Ovary (tissue), 9 donors: ENCODE results near the gene TBC1D22B. TPM values are rescaled to one million over a fixed set of nuclear protein-coding genes. Genes with fewer than 3 reads are reported as not detected.

Experiments
- DNase-seq, 5 donors: peaks; one replicate each; pipeline ENCODE4 v3.0.0-alpha.2; 2019 to 2020
- H3K27ac ChIP-seq, 2 donors: fragments of 200-600 bp; one replicate each; pipeline versions ENCODE4 v1.5.1 to v1.8.0; 2019 to 2022
- H3K27me3 ChIP-seq: fragments of 200-600 bp; one replicate; pipeline ENCODE4 v1.8.0; 2022
- H3K36me3 ChIP-seq: fragments of 200-600 bp; sonication (generic); one replicate; pipeline ENCODE4 v1.5.1; 2019
- H3K4me1 ChIP-seq: one replicate; pipeline ENCODE4 v1.8.1; 2013; ENCODE audit warnings: mild to moderate bottlenecking, moderate library complexity; ENCODE audit not compliant: insufficient read depth
- H3K4me3 ChIP-seq: fragments of 200-600 bp; sonication (generic); one replicate; pipeline ENCODE4 v1.5.1; 2017
- H3K9me3 ChIP-seq, 2 donors: fragments of 200-600 bp in 1 of 2; sonication (generic) in 1 of 2; one replicate each; pipeline versions ENCODE4 v1.5.1 to v1.8.1; 2013 to 2019; ENCODE audit warnings: mild to moderate bottlenecking in 1 of 2, moderate library complexity in 1 of 2
- EP300 ChIP-seq: sonication (generic); formaldehyde crosslinking; IDR thresholded peaks from one replicate; pipeline ENCODE4 v1.6.1; 2017; ENCODE audit warnings: antibody characterized with exemption
- POLR2A ChIP-seq: fragments of 450-650 bp; IDR thresholded peaks from one replicate; pipeline ENCODE4 v1.6.1; 2017; ENCODE audit warnings: antibody characterized with exemption, mild to moderate bottlenecking, moderate library complexity
- WGBS, 3 donors: extraction: QIAGEN DNeasy Blood & Tissue Kit in 1 of 3; methylation state at CpG; one replicate each; pipeline versions ENCODE4 v1.1.5 to v1.1.7; 2013 to 2017; 5-methylcytosine and 5-hydroxymethylcytosine counted together
- intact Hi-C, 4 donors: fragments of 100-400 bp; cut with DNase I; formaldehyde crosslinking; loops; one replicate each; pipeline versions ENCODE4 v1.11.0 to v1.15.1; 2022 to 2023
- polyA plus RNA-seq, 2 donors: library from polyadenylated mRNA; stranded (reverse); fragments of 200-250 nt in 1 of 2; fragments of 350-450 nt in 1 of 2; fragmentation: Illumina TruSeq in 1 of 2; extraction: RNeasy Lipid Tissue Mini Kit (QIAGEN cat#74804) in 1 of 2; gene quantifications; one replicate each; pipeline ENCODE4 v1.2.3, GENCODE V29; 2013 to 2014
- total RNA-seq, 7 donors: library from RNA; depleted of rRNA in 2 of 7; stranded (reverse); fragments of >200 nt in 2 of 7; fragmentation: NEBNext Ultra II Directional in 3 of 7; extraction: Animal tissue kit (Norgen Biotek cat#: 25700) in 3 of 7; gene quantifications; one replicate each; pipeline versions ENCODE4 v1.1.0 to v1.2.4, GENCODE V29; 2016 to 2023
- TF ChIP-seq, protein P1 (sequence below), 3 donors: fragments of 450-650 bp in 2 of 3; fragments of 200-600 bp in 1 of 3; IDR thresholded peaks; one replicate each; pipeline versions ENCODE4 v1.5.1 to v1.8.0; 2016 to 2022; ENCODE audit warnings: antibody characterized with exemption in 3 of 3, mild to moderate bottlenecking in 1 of 3
- donor health status: DM: no; HTN: no; CAD: no; lungs with moderate emphysema.
- donor health status: DM: no; HTN: no; CAD: no.
- donor health status: Bipolar disorder and iron deficiency.
- donor health status: DM: yes; HTN: yes; CAD: no.
- donor health status: DM: no; HTN: no; CAD: no.
- donor health status: DM: yes; HTN: yes; CAD: no.

TBC1D22B gene
- total and polyA plus RNA-seq, 9 donors, result 7.4 to 17.7 (median 12.8) TPM

DNA sequence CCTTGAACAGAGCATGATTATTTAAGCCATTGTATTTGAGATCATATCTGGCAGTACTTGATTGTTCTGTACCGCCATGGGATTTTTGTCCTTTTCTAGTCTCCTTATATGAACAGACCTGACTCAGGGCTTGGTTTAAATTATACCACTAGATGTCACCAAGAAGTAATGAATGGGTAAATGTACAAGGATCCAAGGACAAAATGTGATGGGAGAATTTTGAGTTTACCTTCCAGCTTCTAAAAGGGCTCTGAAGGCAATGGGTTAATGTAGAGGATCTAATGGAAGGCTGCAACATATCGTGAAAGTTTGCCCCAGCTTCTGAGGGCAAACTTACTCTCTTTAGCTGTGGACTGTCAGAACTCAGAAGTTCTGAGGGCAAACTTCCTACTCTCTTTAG, 108.2 kb downstream of the TBC1D22B start:
- Histone ChIP-seq H3K36me3 (no peaks in the 10 kb centered on the region), H3K9me3 (no peaks in the 10 kb centered on the region), H3K4me1 (no peaks in the 10 kb centered on the region), H3K27me3 (no peaks in the 10 kb centered on the region), H3K4me3 (no peak overlapping the region), H3K27ac (no peak overlapping the region)
- intact Hi-C loops, result loop anchor here in 2 of 4 donors (10.0 kb wide), 1 partner anchor 329 kb away; the partner anchor contains the start of gene MDGA1 (in 2 of the 2)
- no peak for DNase-seq
- WGBS, 3 donors, result 25 to 37% (median 36%) methylated on average over 2 of the region's 2 CpGs
- TF ChIP-seq POLR2A (no peak), EP300 (no peak)
- TF ChIP-seq, protein P1, sequence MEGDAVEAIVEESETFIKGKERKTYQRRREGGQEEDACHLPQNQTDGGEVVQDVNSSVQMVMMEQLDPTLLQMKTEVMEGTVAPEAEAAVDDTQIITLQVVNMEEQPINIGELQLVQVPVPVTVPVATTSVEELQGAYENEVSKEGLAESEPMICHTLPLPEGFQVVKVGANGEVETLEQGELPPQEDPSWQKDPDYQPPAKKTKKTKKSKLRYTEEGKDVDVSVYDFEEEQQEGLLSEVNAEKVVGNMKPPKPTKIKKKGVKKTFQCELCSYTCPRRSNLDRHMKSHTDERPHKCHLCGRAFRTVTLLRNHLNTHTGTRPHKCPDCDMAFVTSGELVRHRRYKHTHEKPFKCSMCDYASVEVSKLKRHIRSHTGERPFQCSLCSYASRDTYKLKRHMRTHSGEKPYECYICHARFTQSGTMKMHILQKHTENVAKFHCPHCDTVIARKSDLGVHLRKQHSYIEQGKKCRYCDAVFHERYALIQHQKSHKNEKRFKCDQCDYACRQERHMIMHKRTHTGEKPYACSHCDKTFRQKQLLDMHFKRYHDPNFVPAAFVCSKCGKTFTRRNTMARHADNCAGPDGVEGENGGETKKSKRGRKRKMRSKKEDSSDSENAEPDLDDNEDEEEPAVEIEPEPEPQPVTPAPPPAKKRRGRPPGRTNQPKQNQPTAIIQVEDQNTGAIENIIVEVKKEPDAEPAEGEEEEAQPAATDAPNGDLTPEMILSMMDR (IDR thresholded peaks at IDR 0.05), result peak in 1 of 3 donors; percentile 11

GRCh38 chr6:37366910-37367309, 109.3 kb downstream of the TBC1D22B start:
- Histone ChIP-seq H3K4me3 (no peak overlapping the region), H3K36me3 (no peaks in the 10 kb centered on the region), H3K27ac (no peak overlapping the region), H3K27me3 (no peaks in the 10 kb centered on the region), H3K4me1 (no peaks in the 10 kb centered on the region), H3K9me3 (no peaks in the 10 kb centered on the region)
- WGBS, 3 donors, result 91 to 97% (median 93%) methylated on average over 3 of the region's 3 CpGs
- intact Hi-C loops, result loop anchor here in 2 of 4 donors (10.0 kb wide), 1 partner anchor 328 kb away; the partner anchor contains the start of gene MDGA1 (in 2 of the 2)
- no peak for DNase-seq
- TF ChIP-seq POLR2A (no peak), EP300 (no peak)
- TF ChIP-seq, protein P1 (IDR thresholded peaks at IDR 0.05), result no peak

- 81 to 100% (median 91%) methylated on average over 1 of the region's 1 CpG for WGBS, 3 donors
- DNase-seq, result no peak
- Histone ChIP-seq H3K27ac (no peak overlapping the region), H3K4me1 (no peaks in the 10 kb centered on the region), H3K4me3 (no peak overlapping the region), H3K9me3 (no peaks in the 10 kb centered on the region), H3K36me3 (no peaks in the 10 kb centered on the region), H3K27me3 (no peaks in the 10 kb centered on the region)
- TF ChIP-seq EP300 (no peak), POLR2A (no peak)
- TF ChIP-seq, protein P1 (IDR thresholded peaks at IDR 0.05), result no peak
- intact Hi-C loops, result loop anchor here in 2 of 4 donors (10.0 kb wide), 1 partner anchor 326 kb away; the partner anchor contains the start of gene MDGA1 (in 2 of the 2)
These were observed 111.4 kb downstream of the TBC1D22B start for GRCh38 chr6:37368961-37369320.

DNA sequence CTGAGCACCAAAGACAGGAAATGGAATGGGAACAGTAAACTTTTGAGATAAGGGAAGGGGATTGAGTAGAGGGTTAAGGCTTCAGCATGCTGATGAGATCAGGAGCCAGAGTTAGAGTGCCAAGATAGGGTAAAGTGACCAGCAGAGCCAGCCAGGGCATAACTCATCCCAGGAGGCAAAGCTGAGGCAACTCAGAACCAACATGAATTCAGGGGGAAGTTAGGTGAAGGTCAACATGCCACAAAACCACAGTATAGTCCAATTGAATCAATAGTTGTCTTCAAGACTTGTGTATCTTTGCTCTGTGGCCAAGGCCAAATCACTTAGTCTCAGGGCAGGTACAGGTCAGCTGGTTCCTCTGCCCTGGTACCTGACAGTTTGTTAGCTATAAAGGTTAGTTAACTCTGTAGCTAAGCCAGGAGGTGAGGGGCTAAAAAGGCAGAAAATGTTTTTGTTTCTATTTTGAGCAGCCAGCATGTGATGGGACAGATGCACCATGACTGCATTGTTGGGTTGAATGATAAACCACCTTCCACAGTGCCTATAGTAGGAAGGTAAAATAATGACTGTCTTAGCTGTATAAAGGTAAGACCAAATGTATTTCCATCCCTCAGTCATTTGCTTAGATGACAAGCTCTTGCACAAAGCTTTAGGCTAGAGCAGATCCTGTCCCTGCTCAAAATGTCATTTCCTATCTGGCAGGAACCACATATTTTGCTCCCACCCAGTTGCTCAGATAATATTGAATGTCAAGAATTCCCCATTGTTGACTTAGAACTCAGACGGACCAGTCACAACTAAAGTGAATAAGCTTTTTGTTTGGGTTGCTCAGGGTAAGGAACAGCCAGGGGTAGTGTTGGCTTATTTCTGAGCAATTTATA, 112.0 kb downstream of the TBC1D22B start:
- no peaks in the 10 kb centered on the region for H3K36me3 ChIP-seq
- H3K9me3 ChIP-seq, result no peaks in the 10 kb centered on the region
- DNase-seq, result no peak
- no peak overlapping the region for H3K27ac ChIP-seq
- H3K4me3 ChIP-seq, result no peak overlapping the region
- intact Hi-C loops, result loop anchor here in 2 of 4 donors (10.0 kb wide), 1 partner anchor 325 kb away; the partner anchor contains the start of gene MDGA1 (in 2 of the 2)
- TF ChIP-seq, protein P1 (IDR thresholded peaks at IDR 0.05), result no peak
- no peak for TF ChIP-seq EP300
- no peak for TF ChIP-seq POLR2A
- no peaks in the 10 kb centered on the region for H3K4me1 ChIP-seq
- no peaks in the 10 kb centered on the region for H3K27me3 ChIP-seq
- 3 to 26% (median 15%) methylated on average over 1 of the region's 1 CpG for WGBS, 3 donors
